Right lobe of liver (tissue), 6 donors: ENCODE data around the gene SIRPA. TPM values are rescaled to one million over a fixed set of nuclear protein-coding genes. Genes with fewer than 3 reads are reported as not detected.

ENCODE experiments used
- ATAC-seq, 4 donors: fragments of 200-7000 bp; cut with Tn5 transposase; one replicate each; pipeline ENCODE4 v1.9.1; 2020; ENCODE audit warnings: mild to moderate bottlenecking in 4 of 4, moderate library complexity in 4 of 4
- DNase-seq, 3 donors: peaks; one replicate each; pipeline ENCODE4 v3.0.0-alpha.2; 2020
- H3K27ac ChIP-seq, 3 donors: fragments of 200-600 bp; one replicate each; pipeline ENCODE4 v1.8.0; 2022
- H3K27me3 ChIP-seq, 2 donors: fragments of 200-600 bp; one replicate each; pipeline ENCODE4 v1.8.0; 2022
- H3K36me3 ChIP-seq, 4 donors: fragments of 200-600 bp; sonication (generic) in 1 of 4; one replicate each; pipeline versions ENCODE4 v1.5.1 to v1.8.0; 2017 to 2022; ENCODE audit warnings: control low read depth in 1 of 4
- H3K4me1 ChIP-seq, 4 donors: fragments of 200-600 bp; sonication (generic) in 1 of 4; one replicate each; pipeline versions ENCODE4 v1.5.1 to v1.8.0; 2017 to 2022; ENCODE audit warnings: control low read depth in 1 of 4
- H3K4me3 ChIP-seq, 3 donors: fragments of 200-600 bp; one replicate each; pipeline ENCODE4 v1.8.0; 2022
- H3K9me3 ChIP-seq, 4 donors: fragments of 200-600 bp; sonication (generic) in 1 of 4; one replicate each; pipeline versions ENCODE4 v1.5.1 to v1.8.0; 2017 to 2022; ENCODE audit warnings: control low read depth in 1 of 4
- CTCF ChIP-seq, 4 donors: fragments of 200-600 bp in 3 of 4; fragments of 450-650 bp in 1 of 4; IDR thresholded peaks; one replicate each; pipeline versions ENCODE4 v1.5.1 to v1.8.0; 2016 to 2022; ENCODE audit warnings: antibody characterized with exemption in 4 of 4, mild to moderate bottlenecking in 2 of 4
- POLR2A ChIP-seq: fragments of 450-650 bp; IDR thresholded peaks from one replicate; pipeline ENCODE4 v1.6.1; 2017; ENCODE audit warnings: antibody characterized with exemption, mild to moderate bottlenecking
- WGBS: methylation state at CpG from one replicate; pipeline ENCODE4 v1.1.6; 2018; ENCODE audit warnings: low coverage, low lambda C conversion rate; ENCODE audit not compliant: insufficient coverage; ENCODE audit errors: missing lambda C conversion rate; 5-methylcytosine and 5-hydroxymethylcytosine counted together
- intact Hi-C, 2 donors: fragments of 100-400 bp; cut with DNase I; formaldehyde crosslinking; loops; one replicate each; pipeline versions ENCODE4 v1.11.2 to v1.14.1; 2022
- total RNA-seq, 6 experiments: library from RNA; depleted of rRNA in 2 of 6; stranded (reverse); fragments of >200 nt in 2 of 6; fragmentation: NEBNext Ultra II Directional in 3 of 6; extraction: Animal tissue kit (Norgen Biotek cat#: 25700) in 3 of 6; gene quantifications; one replicate each; pipeline versions ENCODE4 v1.1.0 to v1.2.4, GENCODE V29; 2016 to 2023
- donor health status: DM: no; HTN: yes; CAD: no.
- donor health status: DM: no; HTN: no; CAD: no.
- donor health status: DM: no; HTN: no; CAD: no.
- donor health status: DM: no; HTN: yes; CAD: no.
- donor health status: DM: no; HTN: yes; CAD: no.

The SIRPA gene
- total RNA-seq, 6 experiments from 2014 or later: 26.8 to 42.7 (median 34.8) TPM

- no peak overlapping the region for H3K27ac ChIP-seq
- no peaks in the 10 kb centered on the region for H3K9me3 ChIP-seq
- DNase-seq: no peak
- H3K27me3 ChIP-seq: no peaks in the 10 kb centered on the region
- no peak for ATAC-seq
- no peaks in the 10 kb centered on the region for H3K36me3 ChIP-seq
- intact Hi-C loops: no loop called here
- TF ChIP-seq POLR2A (no peak), CTCF (IDR thresholded peaks at IDR 0.05) (no peak)
- no peaks in the 10 kb centered on the region for H3K4me1 ChIP-seq
- 86% methylated on average over 3 of the region's 4 CpGs for WGBS
- H3K4me3 ChIP-seq: no peak overlapping the region
Measured at GRCh38 chr20:1860446-1860845, 34.8 kb upstream of the SIRPA start.

GRCh38 chr20:1861347-1861976 lies 33.7 kb upstream of the SIRPA start:
- Histone ChIP-seq H3K27ac (no peak overlapping the region), H3K36me3 (no peaks in the 10 kb centered on the region), H3K27me3 (no peaks in the 10 kb centered on the region), H3K9me3 (no peaks in the 10 kb centered on the region), H3K4me3 (no peak overlapping the region), H3K4me1 (no peaks in the 10 kb centered on the region)
- TF ChIP-seq POLR2A (no peak), CTCF (IDR thresholded peaks at IDR 0.05) (no peak)
- intact Hi-C loops: no loop called here
- no peak for DNase-seq
- peak in 1 of 4 donors; percentile 39 for ATAC-seq
- 52% methylated on average over 12 of the region's 13 CpGs for WGBS

GRCh38 chr20:1861996-1862662 lies 33.1 kb upstream of the SIRPA start:
- Histone ChIP-seq H3K36me3 (no peaks in the 10 kb centered on the region), H3K9me3 (no peaks in the 10 kb centered on the region), H3K27me3 (no peaks in the 10 kb centered on the region), H3K4me1 (no peaks in the 10 kb centered on the region), H3K27ac (no peak overlapping the region), H3K4me3 (no peak overlapping the region)
- no peak for ATAC-seq
- 82% methylated on average over 6 of the region's 8 CpGs for WGBS
- no peak for DNase-seq
- intact Hi-C loops: no loop called here
- TF ChIP-seq CTCF (IDR thresholded peaks at IDR 0.05) (no peak), POLR2A (no peak)

- Histone ChIP-seq H3K4me1 (peaks cover 0 to 3% (median 0%) of the 10 kb centered on the region in 4 donors), H3K27ac (no peak overlapping the region), H3K27me3 (no peaks in the 10 kb centered on the region), H3K4me3 (no peak overlapping the region), H3K36me3 (no peaks in the 10 kb centered on the region), H3K9me3 (no peaks in the 10 kb centered on the region)
- DNase-seq: no peak
- intact Hi-C loops: no loop called here
- ATAC-seq: no peak
- 92% methylated on average over 4 of the region's 4 CpGs for WGBS
- TF ChIP-seq CTCF (IDR thresholded peaks at IDR 0.05) (no peak), POLR2A (no peak)
Measured at GRCh38 chr20:1862663-1863053, 32.5 kb upstream of the SIRPA start.
